SU-DHL-6 (cell line): Measurements from ENCODE around the gene VPS13D.

Experiments
- H2AFZ ChIP-seq: fragments of 200-600 bp; sonication (generic); 2 replicates; pipeline ENCODE4 v1.6.1; 2014; ENCODE audit warnings: low read depth, mild to moderate bottlenecking, moderate library complexity, mixed read lengths, antibody characterized with exemption, low read length; ENCODE audit not compliant: severe bottlenecking
- H3F3A ChIP-seq: fragments of 200-600 bp; shearing (Covaris generic); 2 replicates; pipeline ENCODE4 v1.6.0; 2016; ENCODE audit warnings: antibody characterized with exemption, mild to moderate bottlenecking; ENCODE audit not compliant: insufficient read depth
- H3K27ac ChIP-seq: fragments of 200-600 bp; sonication (generic); 2 replicates; pipeline ENCODE4 v1.5.1; 2016; ENCODE audit warnings: low read depth, mild to moderate bottlenecking, low read length, moderate library complexity, mixed read lengths
- H3K27me3 ChIP-seq: fragments of 200-600 bp; sonication (generic), shearing (Covaris generic); 2 replicates; pipeline ENCODE4 v1.6.0; 2014; ENCODE audit warnings: mild to moderate bottlenecking, low read length
- H3K36me3 ChIP-seq: fragments of 200-600 bp; sonication (generic); 2 replicates; pipeline ENCODE4 v1.6.1; 2014; ENCODE audit warnings: mild to moderate bottlenecking, low read length, mixed read lengths
- H3K4me2 ChIP-seq: fragments of 300-600, 200-600 bp; shearing (Covaris generic), sonication (generic); 2 replicates; pipeline ENCODE4 v1.6.0; 2014; ENCODE audit warnings: low read length, low read depth, mild to moderate bottlenecking; ENCODE audit not compliant: poor library complexity, severe bottlenecking
- H3K4me3 ChIP-seq: fragments of 200-600 bp; sonication (generic); 2 replicates; pipeline ENCODE4 v1.5.1; 2014; ENCODE audit warnings: antibody characterized with exemption, low read length, mild to moderate bottlenecking, mixed read lengths; ENCODE audit not compliant: insufficient read depth, poor library complexity, severe bottlenecking
- H3K79me2 ChIP-seq: fragments of 200-600 bp; sonication (generic); 2 replicates; pipeline ENCODE4 v1.6.1; 2014; ENCODE audit warnings: mild to moderate bottlenecking, low read length, moderate library complexity; ENCODE audit not compliant: insufficient read depth
- H3K9ac ChIP-seq: fragments of 200-600 bp; sonication (generic); 2 replicates; pipeline ENCODE4 v1.7.0; 2014; ENCODE audit warnings: mild to moderate bottlenecking, low read length
- H3K9me2 ChIP-seq: fragments of 200-600 bp; sonication (generic); replicated peaks from 2 replicates; pipeline ENCODE4 v1.6.1; 2014; ENCODE audit warnings: low read length; ENCODE audit not compliant: insufficient read depth
- H3K9me3 ChIP-seq: fragments of 200-600 bp; sonication (generic); 2 replicates; pipeline ENCODE4 v1.6.1; 2014; ENCODE audit warnings: low read length, mixed read lengths; ENCODE audit not compliant: insufficient read depth
- H4K20me1 ChIP-seq: fragments of 200-600 bp; sonication (generic); 2 replicates; pipeline ENCODE4 v1.6.1; 2014; ENCODE audit warnings: low read depth, mild to moderate bottlenecking, antibody characterized with exemption, low read length, moderate library complexity, mixed read lengths
- CTCF ChIP-seq: fragments of 200-600 bp; sonication (generic); IDR thresholded peaks from one replicate; pipeline ENCODE4 v1.5.1; 2017; ENCODE audit warnings: antibody characterized with exemption, mild to moderate bottlenecking, low read length, moderate library complexity; ENCODE audit not compliant: insufficient read depth, poor library complexity, severe bottlenecking
- EZH2phosphoT487 ChIP-seq: fragments of 200-600 bp; sonication (generic), shearing (Covaris generic); conservative IDR thresholded peaks from 2 replicates; pipeline ENCODE4 v1.6.1; 2018; ENCODE audit warnings: mild to moderate bottlenecking, antibody characterized with exemption, low read length, moderate library complexity, mixed read lengths

VPS13D gene

GRCh38 chr1:12499539-12500240, 269.9 kb downstream of the VPS13D start:
- H3F3A ChIP-seq, result no peaks in the 10 kb centered on the region
- H3K79me2 ChIP-seq, result no peaks in the 10 kb centered on the region
- no peak for TF ChIP-seq EZH2phosphoT487
- TF ChIP-seq CTCF, result no peak
- no peak overlapping the region for H3K4me3 ChIP-seq
- no peaks in the 10 kb centered on the region for H3K36me3 ChIP-seq
- H3K27me3 ChIP-seq, result no peaks in the 10 kb centered on the region
- no peaks in the 10 kb centered on the region for H3K9me2 ChIP-seq
- no peak overlapping the region for H3K9ac ChIP-seq
- no peak overlapping the region for H2AFZ ChIP-seq
- no peaks in the 10 kb centered on the region for H4K20me1 ChIP-seq
- H3K9me3 ChIP-seq, result no peaks in the 10 kb centered on the region
- H3K27ac ChIP-seq, result no peak overlapping the region
- H3K4me2 ChIP-seq, result no peak overlapping the region

GRCh38 chr1:12501661-12502060, 271.8 kb downstream of the VPS13D start:
- Histone ChIP-seq H3K9me2 (no peaks in the 10 kb centered on the region), H3K36me3 (no peaks in the 10 kb centered on the region), H3K79me2 (no peaks in the 10 kb centered on the region), H3K27ac (no peak overlapping the region), H3K4me3 (no peak overlapping the region), H4K20me1 (no peaks in the 10 kb centered on the region), H3K4me2 (no peak overlapping the region), H3K27me3 (no peaks in the 10 kb centered on the region), H2AFZ (no peak overlapping the region), H3F3A (no peaks in the 10 kb centered on the region), H3K9ac (no peak overlapping the region), H3K9me3 (no peaks in the 10 kb centered on the region)
- TF ChIP-seq CTCF, result no peak
- no peak for TF ChIP-seq EZH2phosphoT487

GRCh38 chr1:12502336-12503109, 272.7 kb downstream of the VPS13D start:
- no peaks in the 10 kb centered on the region for H3K79me2 ChIP-seq
- H3K27ac ChIP-seq, result no peak overlapping the region
- no peak overlapping the region for H2AFZ ChIP-seq
- no peaks in the 10 kb centered on the region for H3K9me3 ChIP-seq
- H3F3A ChIP-seq, result no peaks in the 10 kb centered on the region
- H3K27me3 ChIP-seq, result no peaks in the 10 kb centered on the region
- H3K4me3 ChIP-seq, result no peak overlapping the region
- no peaks in the 10 kb centered on the region for H3K9me2 ChIP-seq
- H3K36me3 ChIP-seq, result no peaks in the 10 kb centered on the region
- no peak overlapping the region for H3K4me2 ChIP-seq
- no peak overlapping the region for H3K9ac ChIP-seq
- no peak for TF ChIP-seq CTCF
- TF ChIP-seq EZH2phosphoT487, result no peak
- no peaks in the 10 kb centered on the region for H4K20me1 ChIP-seq
